Measurements from ENCODE around the gene MRTFA.

DNA sequence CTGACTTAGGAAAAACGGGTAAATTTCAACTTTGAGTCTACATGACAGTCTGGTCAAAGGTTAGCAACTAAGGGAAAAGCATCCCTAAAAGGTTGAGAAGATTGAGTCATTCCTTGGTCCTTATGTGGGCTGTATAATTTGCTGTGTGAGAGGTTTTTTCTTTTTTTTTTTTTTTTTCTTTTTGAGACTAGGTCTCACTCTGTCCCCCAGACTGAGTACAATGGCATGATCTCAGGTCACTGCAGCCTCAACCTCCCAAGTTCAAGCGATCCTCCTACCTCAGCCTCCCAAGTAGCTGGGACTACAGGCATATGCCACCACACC lies 101.4 kb downstream of the MRTFA start:
- TF ChIP-seq, protein P1, sequence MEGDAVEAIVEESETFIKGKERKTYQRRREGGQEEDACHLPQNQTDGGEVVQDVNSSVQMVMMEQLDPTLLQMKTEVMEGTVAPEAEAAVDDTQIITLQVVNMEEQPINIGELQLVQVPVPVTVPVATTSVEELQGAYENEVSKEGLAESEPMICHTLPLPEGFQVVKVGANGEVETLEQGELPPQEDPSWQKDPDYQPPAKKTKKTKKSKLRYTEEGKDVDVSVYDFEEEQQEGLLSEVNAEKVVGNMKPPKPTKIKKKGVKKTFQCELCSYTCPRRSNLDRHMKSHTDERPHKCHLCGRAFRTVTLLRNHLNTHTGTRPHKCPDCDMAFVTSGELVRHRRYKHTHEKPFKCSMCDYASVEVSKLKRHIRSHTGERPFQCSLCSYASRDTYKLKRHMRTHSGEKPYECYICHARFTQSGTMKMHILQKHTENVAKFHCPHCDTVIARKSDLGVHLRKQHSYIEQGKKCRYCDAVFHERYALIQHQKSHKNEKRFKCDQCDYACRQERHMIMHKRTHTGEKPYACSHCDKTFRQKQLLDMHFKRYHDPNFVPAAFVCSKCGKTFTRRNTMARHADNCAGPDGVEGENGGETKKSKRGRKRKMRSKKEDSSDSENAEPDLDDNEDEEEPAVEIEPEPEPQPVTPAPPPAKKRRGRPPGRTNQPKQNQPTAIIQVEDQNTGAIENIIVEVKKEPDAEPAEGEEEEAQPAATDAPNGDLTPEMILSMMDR (conservative IDR thresholded peaks at IDR 0.05), result no peak
- TF ChIP-seq ZFX (IDR thresholded peaks at IDR 0.05), result no peak
